GM15510 (cell line): Measurements from ENCODE around the gene JPH3.

Experiments used
- POLR2A ChIP-seq: IDR thresholded peaks from 3 replicates; pipeline ENCODE4 v1.6.1; 2011; ENCODE audit warnings: borderline replicate concordance; ENCODE audit not compliant: insufficient read length; ENCODE audit errors: extremely low read depth

Gene JPH3

DNA sequence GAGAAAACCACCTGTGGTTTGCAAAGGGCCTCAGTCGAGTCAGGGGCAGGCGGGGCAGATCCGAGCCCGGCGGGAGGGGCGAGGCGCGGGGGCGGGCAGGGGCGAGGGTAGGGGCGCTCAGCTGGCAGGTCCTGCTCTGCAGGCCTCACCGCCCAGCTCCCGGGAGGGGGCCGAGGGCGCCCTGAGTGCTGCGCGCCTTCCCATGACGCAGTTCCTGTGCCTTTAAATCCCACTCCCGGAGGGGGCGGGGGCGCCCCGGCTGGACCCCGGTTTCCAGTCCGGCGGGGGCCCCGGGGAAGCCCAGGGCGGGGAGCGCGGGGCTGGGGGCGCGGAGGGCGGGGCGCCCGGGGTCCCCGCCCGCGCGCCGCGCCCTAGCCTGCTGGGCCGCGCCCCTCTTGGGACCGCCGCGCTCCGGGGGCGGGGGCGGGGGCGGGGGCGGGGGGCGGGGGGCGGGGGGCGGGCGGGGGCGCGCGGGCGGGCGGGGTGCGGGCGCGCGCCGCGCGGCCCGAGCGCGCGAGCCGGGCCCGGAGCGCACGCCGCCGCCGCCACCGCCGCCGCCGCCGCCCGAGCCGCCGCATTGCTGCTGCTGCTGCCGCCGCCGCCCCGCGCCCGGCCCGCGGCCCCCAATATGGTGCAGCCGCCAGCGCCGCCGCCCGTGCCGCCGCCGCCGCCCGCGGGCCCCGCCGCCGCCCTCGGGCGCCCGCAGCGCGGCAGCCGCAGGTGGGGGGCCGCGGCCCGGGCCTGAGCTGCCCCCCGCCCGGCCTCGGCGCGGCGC, at the start of gene JPH3:
TSS of gene JPH3 (plus strand) at position 508 of the 775 bp plus-strand sequence. CDS start 639 bp downstream, outside the sequence.
- no peak for TF ChIP-seq POLR2A

DNA sequence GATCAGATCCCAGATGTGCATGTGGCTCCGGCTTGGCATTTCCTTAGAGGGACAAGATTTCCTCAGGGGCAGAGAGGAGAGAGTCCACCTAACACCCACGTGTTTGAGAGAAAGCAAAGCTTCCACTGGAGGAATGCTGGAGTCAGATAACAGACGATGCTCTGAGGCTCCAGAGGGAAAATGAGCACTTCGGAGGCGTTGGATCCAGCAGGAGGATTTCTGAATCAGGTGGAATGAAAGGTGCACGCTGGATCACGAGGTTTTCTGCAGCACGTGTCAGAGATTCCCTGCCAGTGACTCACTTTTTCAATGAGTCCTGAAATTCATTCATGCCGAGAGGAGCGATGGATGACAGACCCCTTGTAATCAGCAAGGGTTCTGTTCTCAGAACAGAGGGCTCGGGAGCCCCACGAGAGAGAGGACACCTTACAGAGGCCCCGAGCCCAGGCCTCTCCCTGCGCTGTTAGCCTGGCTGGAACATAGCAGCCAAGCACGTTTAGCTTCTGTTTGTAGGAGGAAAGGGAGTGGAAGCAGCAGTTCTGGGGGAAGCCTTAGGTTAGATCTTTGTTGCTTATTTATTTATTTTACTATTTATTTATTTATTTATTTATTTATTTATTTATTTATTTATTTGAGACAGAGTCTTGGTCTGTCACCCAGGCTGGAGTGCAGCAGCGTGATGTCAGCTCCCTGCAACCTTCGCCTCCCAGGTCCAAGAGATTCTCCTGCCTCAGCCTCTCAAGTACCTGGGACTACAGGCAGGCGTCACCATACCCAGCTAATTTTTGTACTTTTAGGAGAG, 49.3 kb upstream of the JPH3 start:
- TF ChIP-seq POLR2A = no peak

DNA sequence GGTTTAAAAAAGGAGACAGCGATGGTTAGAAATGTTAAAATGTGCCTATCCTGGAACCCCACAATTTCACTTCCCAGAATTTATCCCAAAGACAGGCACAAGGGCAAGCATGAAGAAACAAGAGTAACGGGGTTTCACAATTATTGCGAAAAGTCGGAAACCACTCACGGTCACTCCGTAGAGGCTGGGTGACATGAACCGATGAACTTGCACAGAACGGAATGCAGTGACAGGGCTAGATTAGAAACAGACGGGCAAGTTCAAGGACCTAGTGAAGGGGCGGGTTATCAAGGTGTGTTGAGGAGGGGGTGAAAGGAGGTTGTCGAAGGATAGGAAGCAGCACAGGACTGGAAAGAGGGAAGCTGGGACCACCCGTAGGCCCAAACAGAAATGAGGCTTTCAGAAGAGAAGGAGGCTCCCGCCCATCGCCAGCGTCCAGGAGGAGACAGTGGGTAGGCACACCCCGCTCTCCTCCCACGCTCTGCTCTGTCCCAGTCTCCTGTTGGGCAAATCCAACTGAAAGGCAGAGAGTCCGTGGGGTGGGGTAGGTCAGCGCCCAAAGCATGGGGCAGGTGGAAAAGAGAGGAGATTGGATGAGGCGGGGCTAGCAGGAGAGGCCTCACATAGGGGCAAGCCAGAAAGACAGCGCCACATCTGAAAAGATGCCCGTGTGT, 47.4 kb upstream of the JPH3 start:
- no peak for TF ChIP-seq POLR2A

DNA sequence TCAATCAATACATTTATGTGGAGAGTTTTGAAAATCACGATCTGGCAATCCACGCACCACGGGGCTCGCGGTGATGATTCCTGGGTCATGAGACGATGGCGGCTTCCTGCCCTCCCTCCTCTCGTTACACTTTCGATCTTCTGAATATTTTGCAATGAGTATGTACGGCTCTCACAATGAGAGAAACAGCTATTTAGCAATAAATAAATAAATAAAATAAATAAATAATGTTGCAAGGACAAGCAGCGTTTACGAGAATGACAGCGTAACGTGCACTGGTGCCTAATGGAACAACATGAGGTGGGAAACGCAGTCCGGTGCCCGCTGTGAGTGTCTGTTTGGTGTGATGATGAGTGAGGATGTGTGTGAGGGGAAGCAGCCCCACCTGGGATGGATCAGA, 46.7 kb upstream of the JPH3 start:
- TF ChIP-seq POLR2A = no peak

DNA sequence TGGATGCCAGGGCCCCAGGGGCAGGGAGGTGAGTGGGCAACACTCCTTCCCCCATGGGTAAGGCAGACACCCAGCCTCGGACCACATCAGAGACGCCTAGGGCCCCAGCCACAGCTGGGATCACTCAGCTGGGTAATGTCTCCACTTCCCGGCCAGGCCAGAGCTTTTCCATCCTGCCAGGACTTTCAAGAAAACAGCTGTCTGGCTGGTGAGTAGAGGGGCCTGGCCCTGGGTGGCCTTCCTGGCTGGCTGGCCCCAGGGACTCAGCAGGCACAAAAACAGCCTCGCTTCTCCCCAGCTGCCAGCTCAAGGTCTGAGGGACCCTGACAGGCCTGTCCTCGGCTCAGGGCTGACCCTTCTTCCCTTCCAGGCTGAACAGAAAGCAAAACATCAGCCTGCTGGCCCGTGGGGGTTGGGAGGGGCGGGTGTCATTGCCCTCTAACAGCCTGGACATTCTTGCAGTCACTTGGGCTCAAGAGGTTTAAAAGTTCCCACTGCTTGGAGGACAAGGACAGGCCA, 45.3 kb upstream of the JPH3 start:
- no peak for TF ChIP-seq POLR2A

DNA sequence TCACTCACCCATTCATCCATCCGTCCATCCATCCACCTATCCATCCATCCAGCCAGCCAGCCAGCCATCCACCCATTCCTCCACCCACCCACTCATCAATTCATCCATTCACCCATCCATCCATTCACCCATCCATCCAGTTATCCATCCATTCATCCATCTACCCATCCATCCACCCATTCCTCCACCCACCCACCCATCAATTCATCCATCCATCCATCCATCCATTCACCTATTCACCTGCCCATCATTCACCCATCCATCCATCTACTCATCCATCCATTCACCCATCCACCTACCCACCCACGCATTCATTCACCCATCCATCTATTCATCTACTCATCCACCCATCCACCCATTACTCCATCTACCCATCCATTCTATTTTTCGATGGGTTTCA, 43.6 kb upstream of the JPH3 start:
- TF ChIP-seq POLR2A = no peak

DNA sequence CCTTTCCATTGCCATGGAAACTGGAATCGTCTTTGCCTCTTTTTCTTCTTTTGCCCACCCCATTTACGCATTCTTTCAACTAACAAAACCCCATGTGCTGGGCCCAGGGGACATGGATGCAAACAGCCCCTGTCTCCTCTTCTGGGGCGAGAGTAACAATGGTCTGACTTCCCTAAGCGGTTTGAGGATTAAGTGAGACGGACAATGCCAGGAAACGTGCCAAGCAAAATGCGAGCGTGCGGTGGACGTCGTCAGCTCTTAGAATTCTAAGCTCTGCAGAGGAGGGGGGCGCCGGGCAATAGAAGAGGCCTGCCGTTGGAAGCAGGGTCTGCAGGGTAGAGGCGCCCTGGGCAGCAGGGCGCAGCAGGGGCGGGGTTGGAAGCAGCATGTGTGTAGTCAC, 42.4 kb upstream of the JPH3 start:
- no peak for TF ChIP-seq POLR2A

DNA sequence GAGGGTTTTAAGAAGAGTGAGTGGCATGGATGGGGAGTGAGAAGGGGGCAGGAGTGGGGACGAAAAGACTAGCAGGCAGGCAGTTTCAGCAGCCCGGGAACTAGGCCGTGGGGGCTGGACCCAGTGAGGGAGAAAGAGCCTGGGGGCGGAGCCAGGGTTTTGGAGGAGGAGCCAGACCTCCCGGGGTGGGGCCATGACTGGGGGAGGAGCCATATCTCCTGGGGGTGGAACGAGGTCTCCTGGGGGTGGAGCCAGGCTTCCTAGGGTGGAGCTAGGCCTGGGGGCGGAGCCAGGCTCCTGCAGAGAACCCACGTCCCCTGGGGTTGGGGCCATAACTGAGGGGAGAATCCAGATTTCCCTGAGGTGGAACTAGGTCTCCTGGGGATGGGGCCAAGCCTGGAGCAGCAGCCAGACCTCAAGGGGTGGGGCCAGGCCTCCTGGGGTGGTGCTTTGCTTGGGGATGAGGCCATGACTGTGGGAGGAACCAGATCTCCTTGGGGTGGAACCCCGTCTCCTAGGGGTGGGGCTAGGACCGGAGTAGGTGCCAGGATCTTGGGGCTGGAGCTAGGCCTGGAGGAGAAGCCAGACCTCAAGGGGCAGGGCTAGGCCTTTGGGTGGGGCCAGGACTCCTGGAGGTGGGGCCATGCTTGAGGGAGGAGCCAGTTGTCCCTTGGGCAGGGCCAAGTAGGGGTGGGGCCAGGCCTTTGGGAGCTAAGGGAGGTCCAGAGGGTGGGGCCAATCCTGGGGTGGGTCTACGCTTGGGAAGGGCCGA, 41.7 kb upstream of the JPH3 start:
- TF ChIP-seq POLR2A = no peak

DNA sequence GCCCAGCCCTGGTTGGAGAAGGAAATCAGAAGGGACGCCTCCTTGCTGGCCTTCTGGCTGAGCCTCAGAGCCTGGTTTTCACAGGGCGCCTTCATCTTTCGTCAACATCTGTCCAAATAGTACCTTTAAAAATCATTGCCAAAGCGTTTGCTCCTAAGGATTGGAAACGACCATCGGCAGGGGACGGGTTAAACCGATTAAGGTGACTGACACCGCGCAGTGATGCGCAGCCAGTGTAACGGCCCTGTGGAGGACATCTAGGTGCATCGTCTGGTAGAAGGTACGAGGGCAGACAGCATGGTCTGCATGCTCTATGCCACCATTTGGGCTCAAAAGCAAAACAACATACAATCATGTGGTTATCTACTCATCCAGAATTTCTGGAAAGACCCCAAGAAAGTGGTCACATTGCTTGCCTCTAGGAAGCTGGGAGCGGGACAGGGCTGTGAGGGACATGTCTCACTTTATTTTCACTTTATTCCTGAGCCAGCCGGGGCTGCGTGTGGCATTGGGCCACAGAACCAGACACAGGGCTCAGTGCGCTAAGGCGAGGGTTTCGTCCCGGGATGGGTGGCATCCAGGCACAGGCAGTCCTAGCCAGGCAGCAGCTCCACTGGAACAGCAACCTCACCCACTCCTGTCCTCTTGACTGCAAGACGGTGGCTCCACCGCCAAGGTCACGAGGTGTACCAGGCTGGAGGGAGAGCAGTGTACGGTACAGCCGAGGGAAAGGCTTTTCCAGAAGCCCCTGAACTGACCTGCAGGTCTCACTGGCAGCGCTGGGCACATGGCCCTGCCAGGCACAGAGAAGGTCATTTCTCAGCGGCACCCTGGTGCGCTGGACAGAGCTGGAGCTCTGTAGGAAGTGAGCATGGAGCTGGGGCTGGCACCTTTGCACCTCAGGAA, 40.9 kb upstream of the JPH3 start:
- no peak for TF ChIP-seq POLR2A

DNA sequence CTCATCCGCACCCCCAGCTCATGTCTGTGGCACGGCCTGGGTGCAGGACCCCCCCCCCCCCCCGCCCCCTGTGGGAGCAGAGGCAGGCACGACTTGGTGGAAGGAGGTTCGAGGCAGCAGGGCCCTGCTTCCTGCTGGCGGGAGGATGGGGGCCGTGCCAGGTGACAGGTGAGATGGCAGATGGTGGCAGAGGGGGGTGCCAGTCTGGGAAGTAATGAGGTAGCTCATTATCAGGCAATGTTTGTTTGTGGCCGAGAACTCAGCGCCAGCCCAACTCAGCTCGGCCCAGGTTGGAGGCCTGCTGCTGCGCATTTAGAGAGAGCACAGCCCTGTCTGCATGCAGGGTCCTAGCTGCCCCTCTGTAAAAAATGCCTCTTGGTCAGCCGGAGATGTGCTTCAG, 40.1 kb upstream of the JPH3 start:
- TF ChIP-seq POLR2A = no peak

DNA sequence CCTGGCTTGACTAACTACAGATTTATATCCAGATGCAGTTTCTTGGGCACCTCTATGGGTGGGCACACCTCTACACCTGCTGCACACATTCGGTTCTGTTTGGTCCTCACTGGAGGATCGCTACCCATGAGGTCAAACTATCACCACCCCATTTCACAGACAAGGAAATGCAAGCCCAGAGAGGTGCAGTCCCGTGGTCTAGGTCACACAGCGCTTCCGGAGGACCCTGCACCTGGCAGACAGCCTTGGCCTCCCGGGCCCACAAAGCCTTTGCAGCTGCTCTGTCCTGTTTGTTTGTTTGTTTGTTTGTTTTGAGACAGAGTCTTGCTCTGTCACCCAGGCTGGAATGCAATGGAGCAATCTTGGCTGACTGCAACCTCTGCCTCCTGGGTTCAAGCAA, 39.3 kb upstream of the JPH3 start:
- no peak for TF ChIP-seq POLR2A

DNA sequence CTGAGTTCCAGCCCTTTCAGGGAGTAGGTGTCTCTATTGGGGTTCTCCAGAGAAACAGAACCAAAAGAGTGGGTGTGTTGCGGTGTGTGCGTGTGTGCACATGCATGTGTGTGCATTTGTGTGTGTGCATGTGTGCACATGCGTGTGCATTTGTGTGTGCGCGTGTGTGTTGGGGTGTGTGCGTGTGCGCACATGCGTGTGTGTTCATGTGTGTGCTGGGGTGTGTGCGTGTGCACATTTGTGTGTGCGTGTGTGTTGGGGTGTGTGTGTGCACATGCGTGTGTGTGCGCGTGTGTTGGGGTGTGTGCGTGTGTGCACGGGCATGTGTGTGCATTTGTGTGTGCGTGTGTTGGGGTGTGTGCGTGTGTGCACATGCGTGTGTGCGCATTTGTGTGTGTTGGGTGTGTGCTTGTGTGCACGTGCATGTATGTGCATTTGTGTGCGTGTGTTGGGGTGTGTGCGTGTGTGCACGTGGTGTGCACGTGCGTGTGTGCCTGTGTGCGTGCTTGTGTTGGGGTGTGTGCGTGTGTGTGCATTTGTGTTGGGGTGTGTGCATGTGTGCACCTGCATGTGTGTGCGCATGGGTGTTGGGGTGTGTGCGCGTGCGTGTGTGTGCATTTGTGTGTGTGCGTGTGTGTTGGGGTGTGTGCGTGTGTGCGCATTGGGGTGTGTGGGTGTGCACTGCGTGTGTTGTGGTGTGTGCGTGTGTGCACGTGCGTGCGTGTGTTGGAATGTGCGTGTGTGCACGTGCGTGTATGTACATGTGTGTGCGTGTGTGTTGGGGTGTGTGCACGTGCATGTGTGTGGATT, 38.4 kb upstream of the JPH3 start:
- no peak for TF ChIP-seq POLR2A

DNA sequence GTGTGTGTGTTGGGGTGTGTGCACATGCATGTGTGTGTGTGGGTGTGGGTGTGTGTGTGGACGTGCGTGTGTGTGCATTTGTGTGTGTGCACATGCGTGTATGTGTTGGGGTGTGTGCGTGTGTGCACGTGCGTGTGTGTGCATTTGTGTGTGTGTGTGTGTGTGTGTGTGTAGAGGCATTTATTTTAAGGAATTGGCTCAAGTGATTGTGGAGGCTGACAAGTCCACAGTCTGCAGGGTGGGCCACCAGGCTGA, 37.9 kb upstream of the JPH3 start:
- no peak for TF ChIP-seq POLR2A
